SKM-1 treated with dmso at 0.1 percent for 144 hours (cell line): ENCODE data around the gene GOLGB1.

ENCODE experiments used
- DNase-seq: peaks from one replicate; lab custom pipeline; 2025; ENCODE audit not compliant: unreplicated experiment; lab: John Stamatoyannopoulos, UW

The GOLGB1 gene

GRCh38 chr3:121645054-121645453, 104.5 kb downstream of the GOLGB1 start:
- DNase-seq, result no peak

DNA sequence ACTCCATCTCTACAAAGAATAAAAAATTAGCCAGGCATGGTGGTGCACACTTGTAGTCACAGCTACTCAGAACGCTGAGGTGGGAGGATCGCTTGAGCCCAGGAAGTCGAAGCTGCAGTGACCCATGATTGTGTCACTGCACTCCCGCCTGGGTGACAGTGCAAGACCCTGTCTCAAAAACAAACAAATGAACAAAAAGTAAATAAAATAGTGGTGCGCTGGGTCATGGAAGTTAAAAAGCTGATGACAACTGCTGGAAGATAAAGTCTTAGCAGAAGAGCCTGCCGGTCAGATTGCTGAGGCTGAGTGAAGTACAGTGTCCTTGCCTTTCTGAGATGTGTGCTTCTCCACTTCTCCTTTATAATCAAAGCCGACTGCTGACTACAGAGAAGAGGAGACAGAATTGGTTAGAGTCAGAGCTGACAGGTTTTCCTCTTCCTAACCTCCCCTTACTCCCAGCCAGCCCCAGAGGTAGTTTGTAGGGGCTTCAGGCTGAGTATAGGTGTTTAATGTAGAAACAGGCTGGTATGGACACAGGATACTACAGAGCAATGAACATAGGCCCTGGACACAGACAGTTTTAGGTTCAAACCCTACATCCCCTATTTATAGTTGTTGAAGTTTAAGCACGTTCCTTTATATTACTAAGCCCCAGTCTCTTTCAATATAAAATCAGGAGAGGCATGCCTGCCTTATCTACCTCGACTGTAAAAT, 106.8 kb downstream of the GOLGB1 start:
- DNase-seq, result no peak

- no peak for DNase-seq
Observed at GRCh38 chr3:121641127-121641526, 108.4 kb downstream of the GOLGB1 start.

DNA sequence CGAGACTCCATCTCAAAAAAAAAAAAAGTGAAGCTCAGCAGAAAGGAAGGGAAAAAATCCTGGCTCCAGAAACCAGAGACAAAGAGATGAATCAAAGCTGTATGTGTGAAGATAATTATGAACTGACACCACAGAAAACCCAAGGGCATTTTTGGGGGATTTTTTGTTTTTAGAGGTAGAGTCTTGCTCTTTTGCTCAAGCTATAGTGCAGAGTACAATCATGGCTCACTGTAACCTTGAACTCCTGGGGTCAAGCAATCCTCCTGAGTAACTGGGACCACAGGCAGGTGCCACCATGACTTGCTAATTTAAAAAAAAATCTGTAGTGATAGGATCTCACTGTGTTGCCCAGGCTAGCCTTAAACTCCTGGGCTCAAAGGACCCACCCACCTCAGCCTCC, 111.6 kb downstream of the GOLGB1 start:
- DNase-seq, result no peak

DNA sequence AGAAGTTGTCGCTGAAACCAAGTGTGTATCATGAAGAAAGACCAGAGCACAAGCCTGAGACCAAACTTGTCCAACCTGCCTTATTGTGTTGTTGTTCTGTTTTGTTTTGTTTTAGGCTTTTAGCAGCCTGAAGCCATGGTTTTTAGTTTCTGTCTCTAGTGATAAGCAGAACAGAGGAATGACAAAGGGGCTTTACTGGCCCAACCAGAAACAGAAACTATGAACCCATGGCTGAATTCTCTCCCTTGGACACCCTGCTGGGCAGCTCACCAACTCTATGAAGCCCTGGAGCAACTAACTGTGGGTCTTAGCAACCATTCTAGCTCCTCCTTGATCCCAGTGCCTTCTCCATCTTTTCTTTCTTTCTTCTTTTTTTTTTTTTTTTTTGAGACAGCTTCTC, 119.2 kb downstream of the GOLGB1 start:
- DNase-seq, result no peak

DNA sequence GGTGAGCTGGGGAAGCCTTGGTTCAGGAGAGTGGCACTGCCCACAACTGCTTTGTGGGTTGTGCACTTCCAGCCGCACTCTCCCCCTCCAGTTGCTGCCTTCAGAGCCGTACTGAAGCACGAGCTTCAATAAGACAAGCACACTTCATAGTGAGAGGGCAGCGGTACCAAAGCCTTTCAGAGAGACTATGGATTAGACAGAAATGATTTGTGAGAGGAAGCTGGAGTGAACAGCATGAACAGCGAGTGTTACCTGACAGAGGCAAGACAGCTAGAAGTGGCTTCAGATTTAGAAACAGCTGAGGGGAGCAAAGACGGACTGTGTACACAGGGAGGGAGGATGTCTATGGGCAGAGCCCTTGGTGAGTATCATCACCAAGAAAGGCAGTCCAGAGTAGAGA, 119.9 kb downstream of the GOLGB1 start:
- no peak for DNase-seq

DNA sequence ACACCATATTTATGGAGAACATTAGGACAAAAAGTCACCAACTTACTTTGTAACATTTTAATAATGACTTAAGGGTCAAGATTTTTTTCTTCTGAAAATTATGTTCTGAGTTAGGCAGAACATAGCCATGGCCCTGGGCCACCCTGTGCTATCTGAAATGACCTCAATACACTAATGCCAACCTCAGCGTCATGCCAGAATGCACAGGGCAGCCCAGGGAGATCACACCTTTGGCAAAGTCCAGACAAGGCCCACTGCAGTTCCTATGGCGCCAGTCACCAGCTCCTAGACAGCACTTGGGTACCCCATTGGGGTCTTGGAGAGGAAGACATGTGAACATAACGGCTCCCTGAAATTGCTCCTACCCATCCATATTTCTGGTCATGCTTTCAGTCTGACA, 121.9 kb downstream of the GOLGB1 start:
- no peak for DNase-seq

- DNase-seq, result no peak
Observed at GRCh38 chr3:121627211-121627610, 122.3 kb downstream of the GOLGB1 start.

- no peak for DNase-seq
Observed at GRCh38 chr3:121626495-121626894, 123.0 kb downstream of the GOLGB1 start.

GRCh38 chr3:121624147-121624899, 125.2 kb downstream of the GOLGB1 start:
- DNase-seq, result no peak

- no peak for DNase-seq
Observed at GRCh38 chr3:121621491-121621890, 128.1 kb downstream of the GOLGB1 start.

DNA sequence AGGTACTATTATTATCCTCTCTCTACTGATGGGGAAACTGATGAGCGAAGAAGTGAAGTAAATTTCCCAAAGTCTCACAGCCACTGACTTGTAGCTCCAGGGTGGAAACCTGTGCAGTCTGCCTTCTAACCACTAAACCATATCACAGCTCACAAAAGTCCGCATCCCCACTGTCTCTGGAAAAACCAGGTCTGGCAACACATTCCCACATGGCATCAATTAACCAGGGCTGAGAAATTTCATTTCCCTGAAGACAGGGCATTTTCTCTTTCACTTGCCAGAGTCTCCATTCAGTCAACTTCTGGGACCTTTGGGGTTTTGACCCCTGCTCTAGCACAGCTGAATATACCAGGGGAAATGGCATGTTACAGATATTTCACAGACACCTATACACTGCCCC, 129.8 kb downstream of the GOLGB1 start:
- no peak for DNase-seq
